ENCODE measurements around the gene SMARCB1. TPM values are rescaled to one million over a fixed set of nuclear protein-coding genes. Genes with fewer than 3 reads are reported as not detected.
A peak's percentile ranks its signal among the peaks of the same experiment; 100 is the strongest.

Gene SMARCB1
- total RNA-seq, 1 donor from 2014 or later = 222 TPM

DNA sequence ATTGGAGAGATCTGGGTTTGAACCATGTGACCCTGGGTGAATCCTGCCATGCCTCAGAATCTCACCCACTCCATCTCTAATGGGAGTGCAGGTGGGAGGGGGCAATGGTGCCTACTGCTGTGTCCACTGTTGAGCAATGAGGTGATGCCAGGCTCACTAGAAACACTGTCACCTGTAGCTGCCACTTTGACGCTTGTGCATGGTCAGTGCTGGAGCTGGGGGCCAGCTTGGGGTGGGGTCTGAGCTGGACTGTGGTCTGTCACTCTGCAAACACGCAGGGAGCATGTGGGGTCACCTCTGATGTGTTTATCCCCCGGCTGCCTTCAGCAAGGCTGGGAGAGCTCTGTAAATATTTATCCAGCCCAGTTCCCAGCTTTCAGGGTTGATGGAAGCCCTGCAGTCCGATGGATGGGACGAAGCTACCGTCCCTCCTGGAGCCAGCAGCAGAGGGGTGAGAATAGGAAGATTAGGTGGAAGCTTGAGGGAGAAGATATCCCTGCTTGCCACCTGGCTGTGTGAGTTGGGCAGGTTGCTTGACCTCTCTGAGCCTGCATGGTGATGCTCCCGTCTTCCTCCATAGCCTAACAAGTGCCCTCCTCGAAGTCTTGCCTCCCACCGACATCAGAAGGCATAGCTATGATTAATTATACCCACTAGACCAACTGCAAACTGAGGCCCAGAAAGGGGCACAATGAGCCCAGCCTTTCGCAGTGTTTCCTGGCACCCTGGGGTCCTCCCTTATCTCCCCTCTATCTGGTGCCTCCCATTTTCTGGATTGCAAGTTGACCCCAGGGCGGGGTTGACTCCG, 12.4 kb upstream of the SMARCB1 start:
- Mint-ChIP-seq H3K4me3 (peak overlapping the region; percentile 73), H3K9me3 (no peaks in the 10 kb centered on the region), H3K4me1 (peaks cover 21% of the 10 kb centered on the region), H3K27me3 (ENCODE audit: low read depth) (peaks cover 10% of the 10 kb centered on the region), H3K36me3 (ENCODE audit: low read depth) (no peaks in the 10 kb centered on the region), H3K27ac (ENCODE audit: unreplicated experiment) (no peak overlapping the region)
- TF ChIP-seq CTCF (conservative IDR thresholded peaks at IDR 0.05) = no peak
- DNase-seq (ENCODE audit: low read depth, low spot score) = no peak

DNA sequence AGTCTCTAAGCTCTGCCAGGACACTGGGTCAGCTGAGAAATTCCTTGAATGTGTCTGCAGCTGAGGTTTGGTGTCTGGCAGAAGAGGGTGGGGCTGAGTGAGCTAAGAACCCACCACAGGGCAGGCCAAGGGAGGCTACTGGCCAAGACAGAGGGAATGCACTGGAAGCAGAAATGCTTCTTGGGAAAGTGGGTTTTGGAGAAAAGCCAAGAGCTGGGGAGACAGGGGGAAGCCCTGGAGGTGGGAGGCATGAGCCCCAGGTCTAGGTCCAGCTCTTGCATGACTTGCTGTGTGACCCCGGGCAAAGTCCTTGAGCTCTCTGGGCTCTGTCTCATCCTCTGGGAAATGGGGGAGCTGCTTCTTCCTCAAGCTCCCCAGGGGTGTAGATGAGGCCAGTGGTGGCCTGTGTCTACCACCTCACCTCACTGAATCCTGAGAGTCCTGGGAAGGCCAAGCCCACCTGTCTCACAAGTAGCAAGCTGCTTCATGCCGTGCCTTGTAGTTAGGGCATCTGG, 11.8 kb upstream of the SMARCB1 start:
- Mint-ChIP-seq H3K4me1 (peaks cover 18% of the 10 kb centered on the region), H3K27ac (ENCODE audit: unreplicated experiment) (no peak overlapping the region), H3K4me3 (peak overlapping the region; percentile 73), H3K9me3 (no peaks in the 10 kb centered on the region), H3K27me3 (ENCODE audit: low read depth) (peaks cover 10% of the 10 kb centered on the region), H3K36me3 (ENCODE audit: low read depth) (no peaks in the 10 kb centered on the region)
- TF ChIP-seq CTCF (conservative IDR thresholded peaks at IDR 0.05) = no peak
- no peak for DNase-seq (ENCODE audit: low read depth, low spot score)

DNA sequence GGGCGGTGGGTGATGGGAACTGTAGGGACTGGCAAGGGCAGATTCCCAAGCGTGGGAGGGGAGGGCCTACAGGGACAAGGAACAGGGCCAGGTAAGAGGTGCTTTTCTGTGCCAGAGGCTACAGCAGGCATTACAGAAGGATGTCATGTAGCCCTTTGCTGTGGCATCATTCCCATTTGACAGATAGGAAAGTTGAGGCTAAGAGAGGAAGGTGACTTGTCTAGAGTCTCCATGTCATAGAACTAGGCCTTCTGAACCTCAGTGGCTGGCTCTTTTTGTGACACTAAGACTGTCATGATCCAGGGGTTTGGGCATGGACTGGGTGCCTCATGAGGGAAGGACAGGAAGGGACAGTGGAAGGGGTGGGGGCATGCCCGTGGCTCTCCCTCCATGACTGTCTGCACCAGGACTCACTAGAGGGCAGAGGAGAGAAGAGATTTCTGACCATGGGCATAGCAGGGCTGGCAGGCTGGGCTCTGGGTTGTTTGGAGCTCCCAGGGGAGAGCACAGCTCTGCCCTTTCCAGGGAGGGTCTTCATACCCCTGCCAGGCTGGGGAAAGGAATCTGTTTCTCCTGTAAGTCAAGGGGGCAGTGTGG, 10.9 kb upstream of the SMARCB1 start:
- H3K27ac Mint-ChIP-seq (ENCODE audit: unreplicated experiment) = peak overlapping the region; percentile 84
- H3K36me3 Mint-ChIP-seq (ENCODE audit: low read depth) = no peaks in the 10 kb centered on the region
- H3K4me1 Mint-ChIP-seq = peaks cover 18% of the 10 kb centered on the region
- no peak for DNase-seq (ENCODE audit: low read depth, low spot score)
- H3K27me3 Mint-ChIP-seq (ENCODE audit: low read depth) = peaks cover 10% of the 10 kb centered on the region
- H3K4me3 Mint-ChIP-seq = peak overlapping the region; percentile 75
- H3K9me3 Mint-ChIP-seq = no peaks in the 10 kb centered on the region
- TF ChIP-seq CTCF (conservative IDR thresholded peaks at IDR 0.05) = no peak

DNA sequence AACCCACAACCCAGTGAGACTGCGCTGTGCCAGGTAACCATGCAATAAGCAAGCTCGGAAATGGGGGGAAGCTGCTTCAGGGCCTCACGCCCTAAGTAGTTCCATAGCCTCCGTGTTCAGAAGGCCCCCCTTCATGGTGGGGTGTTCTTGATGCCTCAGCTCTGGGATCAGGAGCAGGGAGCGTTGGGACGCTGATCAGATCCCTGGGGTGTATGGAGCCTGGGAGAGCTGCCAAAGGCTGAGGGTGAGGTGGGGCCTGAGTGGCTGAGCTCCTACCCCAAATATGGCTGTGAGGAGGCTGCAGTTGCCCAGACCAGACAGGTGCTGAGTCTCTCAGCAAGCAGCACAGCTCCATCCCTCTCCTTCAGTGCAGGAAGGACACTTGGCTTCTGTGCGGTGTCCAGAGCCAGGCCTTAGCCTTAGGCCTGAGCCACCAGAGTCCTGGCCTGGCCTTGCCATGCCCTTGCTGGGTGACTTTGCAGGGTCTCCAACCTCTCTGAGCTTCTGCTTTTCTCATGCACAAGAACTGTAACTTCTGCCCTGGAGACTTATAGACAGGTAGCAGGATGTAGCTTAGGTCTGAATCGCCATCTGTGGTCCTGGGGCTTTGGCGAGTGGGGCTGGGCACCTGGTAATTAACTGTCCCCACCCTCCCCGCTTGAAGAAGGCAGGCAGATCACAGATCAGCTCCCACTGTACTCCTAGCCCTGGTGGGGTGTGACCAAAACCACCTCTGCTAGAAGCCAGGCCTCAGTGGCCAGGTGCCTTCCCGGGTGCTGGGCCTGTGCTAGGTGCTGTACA, 8.8 kb upstream of the SMARCB1 start:
- peaks cover 19% of the 10 kb centered on the region for H3K4me1 Mint-ChIP-seq
- H3K36me3 Mint-ChIP-seq (ENCODE audit: low read depth) = no peaks in the 10 kb centered on the region
- DNase-seq (ENCODE audit: low read depth, low spot score) = no peak
- H3K9me3 Mint-ChIP-seq = no peaks in the 10 kb centered on the region
- peaks cover 10% of the 10 kb centered on the region for H3K27me3 Mint-ChIP-seq (ENCODE audit: low read depth)
- TF ChIP-seq CTCF (conservative IDR thresholded peaks at IDR 0.05) = no peak
- no peak overlapping the region for H3K27ac Mint-ChIP-seq (ENCODE audit: unreplicated experiment)
- H3K4me3 Mint-ChIP-seq = no peak overlapping the region

DNA sequence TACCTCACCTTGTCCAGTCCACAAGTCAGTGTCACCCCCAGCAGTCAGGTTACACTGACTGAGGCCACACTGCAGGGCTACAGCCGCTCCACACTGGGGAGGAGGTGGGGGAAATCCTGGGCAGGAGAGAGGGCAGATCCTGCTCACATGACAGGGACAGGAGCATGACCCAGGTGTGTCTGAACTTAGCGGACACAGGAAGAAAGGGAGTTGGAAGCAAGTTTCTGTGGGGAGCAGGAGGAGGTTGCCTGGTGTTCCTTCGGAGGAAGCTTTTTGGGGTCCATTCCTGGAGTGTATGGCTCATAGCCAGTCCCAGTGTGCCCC, 8.2 kb upstream of the SMARCB1 start:
- TF ChIP-seq CTCF (conservative IDR thresholded peaks at IDR 0.05) = no peak
- H3K4me3 Mint-ChIP-seq = no peak overlapping the region
- H3K36me3 Mint-ChIP-seq (ENCODE audit: low read depth) = no peaks in the 10 kb centered on the region
- H3K27me3 Mint-ChIP-seq (ENCODE audit: low read depth) = peaks cover 4% of the 10 kb centered on the region
- no peak for DNase-seq (ENCODE audit: low read depth, low spot score)
- peaks cover 14% of the 10 kb centered on the region for H3K4me1 Mint-ChIP-seq
- H3K27ac Mint-ChIP-seq (ENCODE audit: unreplicated experiment) = no peak overlapping the region
- H3K9me3 Mint-ChIP-seq = no peaks in the 10 kb centered on the region

Measured in neural crest cell (in vitro differentiated cells).